Type B pancreatic cell (in vitro differentiated cells): ENCODE data around the gene RANBP10. TPM values are rescaled to one million over a fixed set of nuclear protein-coding genes. Genes with fewer than 3 reads are reported as not detected.
A peak's percentile ranks its signal among the peaks of the same experiment; 100 is the strongest.

Experiments
- DNase-seq: peaks from one replicate; pipeline ENCODE4 v3.0.0; 2021; ENCODE audit warnings: mixed read lengths; ENCODE audit not compliant: unreplicated experiment; ENCODE audit errors: extremely low spot score
- H3K27ac Mint-ChIP-seq: 2 replicates; pipeline ENCODE4 v1.8.0; 2021; ENCODE audit warnings: mild to moderate bottlenecking, mixed read lengths
- H3K27me3 Mint-ChIP-seq: 2 replicates; pipeline ENCODE4 v1.8.0; 2021; ENCODE audit warnings: mixed read lengths
- H3K36me3 Mint-ChIP-seq: 2 replicates; pipeline ENCODE4 v1.8.0; 2021; ENCODE audit warnings: mixed read lengths
- H3K4me1 Mint-ChIP-seq: one replicate; pipeline ENCODE4 v1.8.0; 2021; ENCODE audit warnings: mixed read lengths; ENCODE audit not compliant: unreplicated experiment
- H3K4me3 Mint-ChIP-seq: 2 replicates; pipeline ENCODE4 v1.8.0; 2021; ENCODE audit warnings: mild to moderate bottlenecking, mixed read lengths
- H3K9me3 Mint-ChIP-seq: 2 replicates; pipeline ENCODE4 v1.8.0; 2021; ENCODE audit warnings: mixed read lengths
- CTCF ChIP-seq: fragments of 200-600 bp; sonication (generic); conservative IDR thresholded peaks from 2 replicates; pipeline ENCODE4 v1.5.0; 2021; ENCODE audit warnings: antibody characterized with exemption, mild to moderate bottlenecking
- total RNA-seq: library from RNA; stranded (reverse); gene quantifications from 2 replicates; pipeline ENCODE4 v1.2.1, GENCODE V29; 2021; ENCODE audit warnings: low replicate concordance

Gene RANBP10
- total RNA-seq, 1 donor from 2014 or later = 27.3 TPM

DNA sequence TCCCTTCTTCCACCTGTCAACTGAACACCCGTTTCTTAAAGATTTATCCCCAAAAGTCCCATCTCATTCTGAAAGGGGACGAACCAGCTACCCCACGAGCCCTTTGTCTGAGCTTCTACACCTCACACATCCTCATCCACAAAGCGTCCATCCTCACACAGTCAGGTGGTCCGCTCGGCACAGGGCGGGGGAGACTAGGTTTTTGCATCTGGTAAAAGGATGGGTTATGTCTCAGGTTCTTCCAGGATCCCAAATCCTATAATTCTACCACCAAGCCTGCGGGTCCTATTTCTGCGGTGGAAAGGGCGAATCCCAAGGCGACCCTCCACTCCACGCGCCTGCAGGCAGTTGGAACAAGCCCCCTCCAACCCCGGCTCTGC, 87.7 kb downstream of the RANBP10 start:
- Mint-ChIP-seq H3K4me3 (peak overlapping the region; percentile 92), H3K27me3 (no peaks in the 10 kb centered on the region), H3K4me1 (peaks cover 18% of the 10 kb centered on the region), H3K9me3 (no peaks in the 10 kb centered on the region), H3K27ac (peak overlapping the region; percentile 82), H3K36me3 (no peaks in the 10 kb centered on the region)
- TF ChIP-seq CTCF = no peak
- no peak for DNase-seq

DNA sequence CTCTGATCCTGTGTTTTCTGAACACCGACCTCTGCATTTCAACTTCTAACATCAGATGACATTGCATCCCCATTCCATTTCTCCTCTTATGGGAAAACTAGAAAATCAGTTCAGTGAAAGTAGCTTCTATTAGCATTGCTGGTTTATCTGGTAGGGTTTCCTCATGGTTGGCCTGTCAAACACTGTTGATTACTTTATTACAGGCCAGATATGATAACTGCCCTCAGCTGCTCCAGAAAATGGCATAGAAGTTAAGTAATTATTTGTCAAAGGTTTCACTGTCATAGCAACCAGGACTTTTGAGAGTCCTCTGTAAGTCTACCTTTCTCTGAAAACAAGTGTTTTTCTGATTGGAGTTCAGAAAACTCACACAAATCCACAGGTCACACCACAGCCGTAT, 90.3 kb downstream of the RANBP10 start:
- no peak for DNase-seq

DNA sequence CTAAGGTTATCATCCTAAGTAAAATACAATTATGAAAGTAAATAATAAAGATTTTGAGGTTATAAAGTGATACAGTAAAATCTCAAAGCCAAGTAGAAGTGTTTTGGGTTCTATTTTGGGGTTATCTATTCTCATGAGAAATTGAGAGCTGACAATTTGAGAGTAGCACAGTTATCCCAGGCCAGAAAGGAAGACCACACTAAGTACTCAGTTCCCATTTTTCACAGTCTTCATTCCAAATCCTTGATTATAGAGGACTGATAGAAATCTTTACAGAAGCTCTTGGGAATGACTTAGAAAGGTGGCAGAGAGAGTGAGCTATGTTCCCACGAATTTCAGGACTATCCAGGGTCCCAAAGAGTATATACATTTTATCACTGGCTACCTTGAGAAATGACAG, 91.8 kb downstream of the RANBP10 start:
- no peak for DNase-seq
- H3K27ac Mint-ChIP-seq = no peak overlapping the region
- H3K4me3 Mint-ChIP-seq = no peak overlapping the region
- no peaks in the 10 kb centered on the region for H3K36me3 Mint-ChIP-seq
- no peaks in the 10 kb centered on the region for H3K9me3 Mint-ChIP-seq
- no peak for TF ChIP-seq CTCF
- H3K27me3 Mint-ChIP-seq = no peaks in the 10 kb centered on the region
- H3K4me1 Mint-ChIP-seq = peaks cover 26% of the 10 kb centered on the region

More for the DNA sequence above, 90.3 kb downstream of the RANBP10 start:
- Mint-ChIP-seq H3K27ac (peak overlapping the region; percentile 24), H3K27me3 (no peaks in the 10 kb centered on the region), H3K36me3 (no peaks in the 10 kb centered on the region), H3K4me3 (peak overlapping the region; percentile 79), H3K4me1 (peaks cover 26% of the 10 kb centered on the region), H3K9me3 (no peaks in the 10 kb centered on the region)
- no peak for TF ChIP-seq CTCF

DNA sequence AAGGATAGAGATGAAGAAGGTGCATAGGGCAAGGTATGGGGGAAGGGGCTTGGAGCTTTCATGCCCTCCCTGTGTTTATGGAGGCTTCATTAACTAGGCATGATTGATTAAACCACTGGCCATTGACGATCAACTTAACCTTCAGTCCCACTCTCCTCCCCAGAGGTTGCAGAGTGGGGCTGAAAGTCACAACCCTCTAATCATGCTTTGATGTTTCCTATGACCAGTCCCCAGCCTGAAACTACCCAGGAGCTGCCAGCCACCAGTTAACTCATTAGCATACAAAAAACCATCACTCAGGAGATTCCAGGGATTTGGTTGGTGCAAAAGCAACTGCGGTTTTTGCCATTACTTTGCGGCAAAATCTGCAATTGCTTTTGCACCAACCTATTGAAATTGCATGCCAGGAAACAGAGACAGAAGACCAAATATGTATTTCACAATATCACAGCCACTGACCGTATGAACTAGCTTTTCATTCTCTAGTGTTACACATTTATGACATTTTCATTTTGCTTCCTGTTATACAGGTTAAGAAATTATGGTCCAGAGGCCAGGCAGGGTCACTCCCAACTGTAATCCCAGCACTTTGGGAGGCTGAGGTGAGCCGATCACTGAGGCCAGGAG, 92.6 kb downstream of the RANBP10 start:
- Mint-ChIP-seq H3K27me3 (no peaks in the 10 kb centered on the region), H3K4me3 (peak overlapping the region; percentile 53), H3K9me3 (no peaks in the 10 kb centered on the region), H3K36me3 (no peaks in the 10 kb centered on the region), H3K4me1 (peaks cover 26% of the 10 kb centered on the region), H3K27ac (peak overlapping the region; percentile 76)
- TF ChIP-seq CTCF = no peak
- DNase-seq = no peak

DNA sequence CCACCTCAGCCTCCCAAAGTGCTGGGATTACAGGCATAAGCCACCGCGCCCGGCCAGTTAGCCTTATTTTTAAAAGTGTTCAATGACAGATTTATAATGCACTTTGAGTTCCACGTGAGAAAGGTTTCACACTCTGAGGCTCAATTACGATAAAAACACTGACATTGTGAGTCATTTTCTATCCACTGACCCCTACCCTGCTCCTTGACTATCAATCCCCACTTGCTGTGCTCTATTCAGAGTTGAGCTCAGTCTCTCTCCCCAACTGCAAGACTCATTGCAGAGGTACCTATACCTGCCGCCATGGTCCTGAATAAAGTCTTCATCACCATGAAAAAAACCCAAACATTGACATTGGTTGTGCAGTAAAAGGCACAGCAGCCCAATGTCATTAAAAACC, 95.8 kb downstream of the RANBP10 start:
- Mint-ChIP-seq H3K27ac (no peak overlapping the region), H3K27me3 (no peaks in the 10 kb centered on the region), H3K4me3 (no peak overlapping the region), H3K4me1 (peaks cover 7% of the 10 kb centered on the region), H3K36me3 (peaks cover 9% of the 10 kb centered on the region), H3K9me3 (no peaks in the 10 kb centered on the region)
- no peak for TF ChIP-seq CTCF
- DNase-seq = no peak

DNA sequence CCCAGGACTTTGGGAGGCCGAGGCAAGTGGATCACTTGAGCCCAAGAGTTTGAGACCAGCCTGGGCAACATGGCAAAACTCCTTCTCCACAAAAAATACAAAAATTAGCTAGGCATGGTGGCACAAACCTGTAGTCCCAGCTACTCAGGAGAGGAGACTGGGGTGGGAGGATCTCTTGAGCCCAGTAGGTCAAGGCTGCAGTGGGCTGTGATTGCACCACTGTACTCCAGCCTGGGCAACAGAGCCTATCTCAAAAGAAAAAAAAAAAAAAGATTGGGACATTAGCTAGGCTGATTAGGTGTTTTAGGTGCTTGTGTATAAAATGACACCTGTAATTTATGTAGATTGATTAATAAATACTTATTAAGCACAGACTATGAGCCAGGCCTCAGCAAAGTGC, 97.3 kb downstream of the RANBP10 start:
- DNase-seq = no peak
- no peak for TF ChIP-seq CTCF
- Mint-ChIP-seq H3K27ac (no peak overlapping the region), H3K4me1 (peaks cover 12% of the 10 kb centered on the region), H3K9me3 (no peaks in the 10 kb centered on the region), H3K27me3 (no peaks in the 10 kb centered on the region), H3K36me3 (peaks cover 9% of the 10 kb centered on the region), H3K4me3 (no peak overlapping the region)
